Keratinocyte (primary cell): Measurements from ENCODE around the gene TLK1. TPM values are rescaled to one million over a fixed set of nuclear protein-coding genes. Genes with fewer than 3 reads are reported as not detected.

Experiments used
- DNase-seq: peaks from one replicate; pipeline ENCODE4 v3.0.0-alpha.2; 2011; ENCODE audit warnings: low read depth, missing footprints, low spot score
- FAIRE-seq: peaks from 2 replicates; lab custom pipeline; 2011; peaks lifted over from hg19 to GRCh38; lab: Jason Lieb, UNC
- H2AFZ ChIP-seq: 2 replicates; pipeline ENCODE4 v1.6.0; 2012; ENCODE audit warnings: low read length, control low read depth, inconsistent platforms; ENCODE audit not compliant: control insufficient read depth
- H3K27ac ChIP-seq: 2 replicates; pipeline ENCODE4 v1.5.1; 2011; ENCODE audit warnings: low read length; ENCODE audit not compliant: control insufficient read depth, insufficient read depth
- H3K27me3 ChIP-seq: 3 replicates; pipeline ENCODE4 v1.6.0; 2011; ENCODE audit warnings: low read length; ENCODE audit not compliant: control insufficient read depth, insufficient read depth; ENCODE audit errors: extremely low read depth
- H3K36me3 ChIP-seq, 2 experiments: 2 replicates in 1 of 2; 3 replicates in 1 of 2; pipeline ENCODE4 v1.5.1; 2011; ENCODE audit warnings: low read length in 2 of 2, mild to moderate bottlenecking in 1 of 2; ENCODE audit not compliant: control insufficient read depth in 2 of 2, insufficient read depth in 2 of 2; ENCODE audit errors: extremely low read depth in 1 of 2
- H3K4me1 ChIP-seq: 3 replicates; pipeline ENCODE4 v1.5.1; 2011; ENCODE audit warnings: low read length; ENCODE audit not compliant: control insufficient read depth, insufficient read depth; ENCODE audit errors: extremely low read depth
- H3K4me2 ChIP-seq: 3 replicates; pipeline ENCODE4 v1.6.0; 2011; ENCODE audit warnings: low read depth, low read length; ENCODE audit not compliant: control insufficient read depth, insufficient read depth; ENCODE audit errors: extremely low read depth
- H3K4me3 ChIP-seq, 3 experiments: fragments of 200-600 bp in 1 of 3; sonication (generic) in 1 of 3; 2 replicates in 2 of 3; 3 replicates in 1 of 3; pipeline ENCODE4 v1.5.1; 2011 to 2016; ENCODE audit warnings: low read length in 3 of 3, mild to moderate bottlenecking in 3 of 3, control low read depth in 2 of 3, inconsistent platforms in 1 of 3, low read depth in 1 of 3, mixed read lengths in 1 of 3, mixed run types in 1 of 3, moderate library complexity in 1 of 3; ENCODE audit not compliant: control insufficient read depth in 2 of 3, insufficient read depth in 2 of 3; ENCODE audit errors: extremely low read depth in 1 of 3
- H3K79me2 ChIP-seq: 2 replicates; pipeline ENCODE4 v1.6.0; 2012; ENCODE audit warnings: low read length; ENCODE audit not compliant: control insufficient read depth, insufficient read depth
- H3K9ac ChIP-seq: 3 replicates; pipeline ENCODE4 v1.6.0; 2011; ENCODE audit warnings: low read length; ENCODE audit not compliant: control insufficient read depth, insufficient read depth; ENCODE audit errors: extremely low read depth
- H3K9me1 ChIP-seq: 3 replicates; pipeline ENCODE4 v1.6.0; 2011; ENCODE audit warnings: low read length; ENCODE audit not compliant: control insufficient read depth, insufficient read depth; ENCODE audit errors: extremely low read depth
- H3K9me3 ChIP-seq: 2 replicates; pipeline ENCODE4 v1.5.1; 2012; ENCODE audit warnings: low read depth, low read length; ENCODE audit not compliant: control insufficient read depth
- H4K20me1 ChIP-seq: 3 replicates; pipeline ENCODE4 v1.6.0; 2011; ENCODE audit warnings: low read length; ENCODE audit not compliant: control insufficient read depth, insufficient read depth; ENCODE audit errors: extremely low read depth
- EZH2 ChIP-seq: IDR thresholded peaks from one replicate; pipeline ENCODE4 v1.6.1; 2012; ENCODE audit warnings: inconsistent platforms, mild to moderate bottlenecking, low read length, moderate library complexity
- dilution Hi-C: fragments of 300-500 bp; cut with MboI; formaldehyde crosslinking; loops from one replicate; pipeline ENCODE4 v1.7.0; 2020; ENCODE audit warnings: low sequenced_read_pairs; ENCODE audit not compliant: extremely low pct_ligation_motif_present
- polyA plus RNA-seq, 5 experiments: library from polyadenylated mRNA; depleted of rRNA in 3 of 5; stranded (reverse) in 3 of 5; stranded (forward) in 1 of 5; unstranded in 1 of 5; fragments of >200 nt; gene quantifications; 1 replicate in 1 of 5; 2 replicates in 3 of 5; 3 replicates in 1 of 5; pipeline versions ENCODE4 v1.2.1 to v1.2.3, GENCODE V29; 2011 to 2012; ENCODE audit warnings: missing spikeins in 2 of 5, low read depth in 1 of 5, low replicate concordance in 1 of 5
- TF ChIP-seq, protein P1 (sequence below), 3 experiments: IDR thresholded peaks in 1 of 3; conservative IDR thresholded peaks in 1 of 3; optimal IDR thresholded peaks in 1 of 3; 2 replicates in 2 of 3; 3 replicates in 1 of 3; pipeline versions ENCODE3 to v1.5.1; 2011; ENCODE audit warnings: low read length in 3 of 3, mild to moderate bottlenecking in 3 of 3, moderate library complexity in 2 of 3, control low read depth in 1 of 3, inconsistent platforms in 1 of 3; ENCODE audit not compliant: insufficient read depth in 2 of 3; ENCODE audit errors: extremely low read depth in 1 of 3

TLK1 gene
- polyA plus RNA-seq, 1 donor (not counting 4 experiments of a cell fraction or from before 2014, with no cell fraction given), result 14.7 TPM

DNA sequence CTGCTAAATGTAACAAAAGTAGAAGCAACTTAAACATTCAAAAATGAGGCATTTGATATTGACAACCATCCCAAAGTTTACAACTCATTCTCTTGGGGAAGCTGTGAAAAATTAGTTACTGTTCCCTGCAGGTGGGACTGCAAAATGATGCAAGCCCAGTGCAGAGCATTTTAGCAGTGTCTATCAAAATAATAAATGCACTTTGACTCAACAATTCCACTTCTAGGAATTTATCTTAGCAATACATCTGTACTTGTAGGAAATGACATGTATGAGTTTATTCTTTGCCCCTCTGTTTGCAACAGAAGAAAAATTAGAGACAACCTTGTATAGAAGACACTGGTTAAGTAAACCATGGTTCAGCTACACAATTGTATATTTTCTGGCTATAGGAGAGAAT is 48.0 kb upstream of the TLK1 start:
- H3K4me2 ChIP-seq, result no peak overlapping the region
- H4K20me1 ChIP-seq, result no peaks in the 10 kb centered on the region
- dilution Hi-C loops, result no loop called here
- no peaks in the 10 kb centered on the region for H3K4me1 ChIP-seq
- FAIRE-seq (no peak), DNase-seq (no peak)
- H3K9me3 ChIP-seq, result no peaks in the 10 kb centered on the region
- H3K9me1 ChIP-seq, result no peaks in the 10 kb centered on the region
- H3K36me3 ChIP-seq, result no peaks in the 10 kb centered on the region
- H3K79me2 ChIP-seq, result no peaks in the 10 kb centered on the region
- TF ChIP-seq EZH2, result no peak
- TF ChIP-seq, protein P1, sequence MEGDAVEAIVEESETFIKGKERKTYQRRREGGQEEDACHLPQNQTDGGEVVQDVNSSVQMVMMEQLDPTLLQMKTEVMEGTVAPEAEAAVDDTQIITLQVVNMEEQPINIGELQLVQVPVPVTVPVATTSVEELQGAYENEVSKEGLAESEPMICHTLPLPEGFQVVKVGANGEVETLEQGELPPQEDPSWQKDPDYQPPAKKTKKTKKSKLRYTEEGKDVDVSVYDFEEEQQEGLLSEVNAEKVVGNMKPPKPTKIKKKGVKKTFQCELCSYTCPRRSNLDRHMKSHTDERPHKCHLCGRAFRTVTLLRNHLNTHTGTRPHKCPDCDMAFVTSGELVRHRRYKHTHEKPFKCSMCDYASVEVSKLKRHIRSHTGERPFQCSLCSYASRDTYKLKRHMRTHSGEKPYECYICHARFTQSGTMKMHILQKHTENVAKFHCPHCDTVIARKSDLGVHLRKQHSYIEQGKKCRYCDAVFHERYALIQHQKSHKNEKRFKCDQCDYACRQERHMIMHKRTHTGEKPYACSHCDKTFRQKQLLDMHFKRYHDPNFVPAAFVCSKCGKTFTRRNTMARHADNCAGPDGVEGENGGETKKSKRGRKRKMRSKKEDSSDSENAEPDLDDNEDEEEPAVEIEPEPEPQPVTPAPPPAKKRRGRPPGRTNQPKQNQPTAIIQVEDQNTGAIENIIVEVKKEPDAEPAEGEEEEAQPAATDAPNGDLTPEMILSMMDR (optimal IDR thresholded peaks at IDR 0.05 in 1 of 3, IDR thresholded peaks at IDR 0.05 in 1 of 3, conservative IDR thresholded peaks at IDR 0.05 in 1 of 3; ENCODE audit: extremely low read depth in 1 of 3, insufficient read depth in 2 of 3, low read length in 3 of 3), result no peak
- no peak overlapping the region for H3K27ac ChIP-seq
- H3K4me3 ChIP-seq, result no peak overlapping the region
- H3K9ac ChIP-seq, result no peak overlapping the region
- H2AFZ ChIP-seq, result no peak overlapping the region
- no peaks in the 10 kb centered on the region for H3K27me3 ChIP-seq

GRCh38 chr2:171206422-171207115 is 45.9 kb upstream of the TLK1 start:
- no peaks in the 10 kb centered on the region for H3K27me3 ChIP-seq
- H3K36me3 ChIP-seq, result no peaks in the 10 kb centered on the region
- no peaks in the 10 kb centered on the region for H3K4me1 ChIP-seq
- FAIRE-seq, result no peak
- DNase-seq, result no peak
- no peak overlapping the region for H2AFZ ChIP-seq
- no peaks in the 10 kb centered on the region for H3K9me3 ChIP-seq
- no peak overlapping the region for H3K4me2 ChIP-seq
- dilution Hi-C loops, result no loop called here
- no peaks in the 10 kb centered on the region for H4K20me1 ChIP-seq
- H3K4me3 ChIP-seq, result no peak overlapping the region
- no peak overlapping the region for H3K9ac ChIP-seq
- H3K27ac ChIP-seq, result no peak overlapping the region
- TF ChIP-seq EZH2, result no peak
- TF ChIP-seq, protein P1 (optimal IDR thresholded peaks at IDR 0.05 in 1 of 3, IDR thresholded peaks at IDR 0.05 in 1 of 3, conservative IDR thresholded peaks at IDR 0.05 in 1 of 3; ENCODE audit: extremely low read depth in 1 of 3, insufficient read depth in 2 of 3, low read length in 3 of 3), result no peak
- no peaks in the 10 kb centered on the region for H3K9me1 ChIP-seq
- H3K79me2 ChIP-seq, result no peaks in the 10 kb centered on the region
